ENCODE data around the gene PRAC1.

PRAC1 gene

DNA sequence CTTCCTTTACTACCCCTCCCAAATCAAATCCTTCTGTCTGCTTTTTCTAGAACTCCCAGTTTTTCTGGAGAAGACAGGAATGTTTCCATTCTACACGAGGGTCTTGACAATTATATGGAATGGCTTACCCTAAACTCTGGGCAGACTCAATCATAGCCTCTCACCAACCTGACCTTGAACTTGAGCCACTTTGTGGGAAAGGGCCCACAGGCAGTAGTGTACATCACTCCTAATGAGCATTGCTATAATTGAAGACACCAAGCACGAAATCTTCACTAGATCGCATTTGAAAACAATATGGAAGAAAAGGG, 7.9 kb upstream of the PRAC1 start:
- H3K27ac ChIP-seq (ENCODE audit: insufficient read depth in 1 of 2, low read depth in 1 of 2, low read length in 2 of 2, poor library complexity in 1 of 2, severe bottlenecking in 2 of 2): no peak overlapping the region
- peaks cover 39 to 100% (median 73%) of the 10 kb centered on the region in 5 experiments for H3K27me3 ChIP-seq (replicated peaks in 2 of 5; ENCODE audit: control insufficient read depth in 4 of 5, insufficient read depth in 5 of 5, low read length in 4 of 5)
- ChIA-PET POLR2A (no interaction called here), CTCF (interaction anchor here (0.7 to 7.7 kb wide), 5 partner anchors 8 to 149 kb away, joined by 4 to 130 read pairs (median 7); no protein-coding TSS in a partner anchor)
- DNase-seq: no peak
- peaks cover 0 to 14% (median 4%) of the 10 kb centered on the region in 4 experiments for H3K4me1 ChIP-seq (ENCODE audit: control extremely low read depth in 1 of 4, control insufficient read depth in 4 of 4, insufficient read depth in 4 of 4, low read length in 3 of 4)
- H3K36me3 ChIP-seq (ENCODE audit: control insufficient read depth in 4 of 4, insufficient read depth in 4 of 4, low read length in 3 of 4): no peaks in the 10 kb centered on the region
- no peak overlapping the region for H3K4me3 ChIP-seq (ENCODE audit: control insufficient read depth in 1 of 7, extremely low read depth in 1 of 7, insufficient read depth in 4 of 7, low read depth in 2 of 7, low read length in 6 of 7)
- H3K9me3 ChIP-seq (ENCODE audit: control extremely low read depth in 1 of 5, control insufficient read depth in 4 of 5, insufficient read depth in 2 of 5, low read depth in 1 of 5, low read length in 4 of 5): no peaks in the 10 kb centered on the region
- 20% methylated on average over 1 of the region's 3 CpGs for WGBS (ENCODE audit: insufficient coverage)

DNA sequence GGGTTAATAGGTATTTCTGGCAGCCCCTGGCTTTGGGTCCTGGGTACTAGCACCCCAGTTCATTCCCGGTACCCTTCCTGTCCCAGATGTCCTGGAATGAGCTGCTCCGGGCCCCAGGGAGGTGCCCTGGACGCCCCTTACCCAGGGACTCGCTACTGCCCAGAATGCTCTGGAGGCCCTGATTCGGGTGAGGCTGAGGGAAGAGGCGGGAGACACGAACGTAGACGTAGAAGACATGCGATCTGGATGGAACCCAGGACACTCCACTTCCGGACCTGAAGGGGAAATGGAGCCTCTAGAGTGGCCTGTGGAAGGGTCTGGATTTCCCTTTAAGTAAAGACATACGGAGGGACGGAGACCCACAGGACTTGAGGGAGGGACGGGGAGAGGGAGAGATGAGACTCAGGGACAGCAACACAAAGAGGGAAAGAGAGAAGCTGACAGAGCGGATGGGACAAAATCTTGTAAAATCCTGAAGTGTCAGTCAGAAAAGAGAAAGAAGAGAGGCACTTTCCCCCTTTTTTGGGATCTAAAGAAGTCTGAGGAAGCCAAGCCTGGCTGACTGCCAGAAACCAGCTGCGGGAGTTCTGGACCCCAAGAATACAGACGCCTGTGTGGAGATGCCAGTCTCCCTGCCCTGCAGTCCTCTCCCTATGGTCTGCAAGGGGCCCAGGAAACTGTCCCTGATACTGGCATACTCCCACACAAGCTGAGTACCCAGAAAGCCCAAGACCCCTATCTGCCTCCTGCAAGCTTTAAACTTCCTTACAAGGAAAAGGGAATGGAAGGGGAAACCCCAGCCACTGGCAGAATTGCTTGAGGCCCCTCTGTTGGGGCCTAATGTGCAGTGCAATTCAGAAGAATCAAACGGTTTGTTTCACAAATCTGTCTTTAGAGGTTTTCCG, 7.3 kb upstream of the PRAC1 start:
- no peaks in the 10 kb centered on the region for H3K36me3 ChIP-seq (ENCODE audit: control insufficient read depth in 4 of 4, insufficient read depth in 4 of 4, low read length in 3 of 4)
- DNase-seq: no peak
- H3K4me1 ChIP-seq (ENCODE audit: control extremely low read depth in 1 of 4, control insufficient read depth in 4 of 4, insufficient read depth in 4 of 4, low read length in 3 of 4): peaks cover 0 to 19% (median 6%) of the 10 kb centered on the region in 4 experiments
- 6% methylated on average over 16 of the region's 19 CpGs for WGBS (ENCODE audit: insufficient coverage)
- no peak overlapping the region for H3K4me3 ChIP-seq (ENCODE audit: control insufficient read depth in 1 of 7, extremely low read depth in 1 of 7, insufficient read depth in 4 of 7, low read depth in 2 of 7, low read length in 6 of 7)
- H3K27me3 ChIP-seq (replicated peaks in 2 of 5; ENCODE audit: control insufficient read depth in 4 of 5, insufficient read depth in 5 of 5, low read length in 4 of 5): peaks cover 37 to 100% (median 73%) of the 10 kb centered on the region in 5 experiments
- no peak overlapping the region for H3K27ac ChIP-seq (ENCODE audit: insufficient read depth in 1 of 2, low read depth in 1 of 2, low read length in 2 of 2, poor library complexity in 1 of 2, severe bottlenecking in 2 of 2)
- ChIA-PET CTCF (interaction anchor here (1.3 to 7.7 kb wide), 4 partner anchors 8 to 149 kb away, joined by 3 to 130 read pairs (median 30); no protein-coding TSS in a partner anchor), POLR2A (no interaction called here)
- H3K9me3 ChIP-seq (ENCODE audit: control extremely low read depth in 1 of 5, control insufficient read depth in 4 of 5, insufficient read depth in 2 of 5, low read depth in 1 of 5, low read length in 4 of 5): no peaks in the 10 kb centered on the region

DNA sequence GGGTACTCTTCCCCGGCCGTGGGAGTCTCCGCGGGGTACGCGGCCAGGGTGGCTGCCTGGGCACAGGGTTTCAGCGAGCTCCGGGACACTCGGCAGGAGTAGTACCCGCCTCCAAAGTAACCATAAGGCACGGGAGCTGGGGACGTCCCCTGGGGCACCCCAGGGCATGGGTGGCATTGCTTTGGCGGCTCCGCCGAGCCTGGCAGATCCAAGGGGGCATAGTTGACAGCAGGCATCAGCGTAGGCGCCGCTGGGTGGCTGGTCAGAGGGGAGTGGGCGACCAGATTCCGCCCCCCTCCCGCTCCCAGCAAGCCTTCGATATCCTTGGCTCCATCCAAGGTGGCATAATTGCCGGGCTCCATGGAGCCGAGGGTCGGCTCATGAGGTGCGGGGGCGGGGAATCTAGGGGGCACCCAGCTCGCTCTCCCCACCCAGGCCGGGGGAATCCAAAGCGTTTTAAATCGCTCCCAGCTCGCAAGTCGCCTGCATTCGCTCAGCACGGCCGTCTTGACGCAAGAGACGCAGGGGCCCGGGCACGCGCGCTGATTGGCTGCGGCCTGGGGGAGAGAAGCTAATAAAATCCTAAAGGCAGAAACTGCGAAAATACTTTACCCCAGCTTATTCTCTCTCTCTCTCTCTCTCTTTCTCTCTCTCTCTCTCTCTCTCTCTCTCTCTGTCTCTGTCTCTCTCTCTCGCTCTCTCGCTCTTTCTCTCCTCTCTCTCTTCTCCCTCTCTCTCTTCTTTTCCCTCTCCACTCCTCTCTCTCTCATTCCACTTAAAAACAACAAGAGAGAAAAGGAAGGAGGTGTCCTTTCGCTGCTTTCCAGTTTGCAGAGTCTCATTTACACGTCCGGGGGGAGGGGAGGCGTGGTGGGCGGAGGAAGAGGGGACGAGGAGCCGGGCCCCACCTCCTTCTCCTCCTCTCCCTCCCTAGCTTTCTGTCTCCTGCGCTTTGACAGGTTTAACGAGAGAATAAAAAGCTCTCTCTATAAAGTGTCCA, 6.2 kb upstream of the PRAC1 start, which contains the start of gene HOXB13:
HOXB13 (minus strand) TSS at position 519 of the 1,000 bp plus-strand sequence; CDS start at position 362, 157 bp downstream.
- peaks cover 35 to 100% (median 75%) of the 10 kb centered on the region in 5 experiments for H3K27me3 ChIP-seq (replicated peaks in 2 of 5; ENCODE audit: control insufficient read depth in 4 of 5, insufficient read depth in 5 of 5, low read length in 4 of 5)
- no peaks in the 10 kb centered on the region for H3K36me3 ChIP-seq (ENCODE audit: control insufficient read depth in 4 of 4, insufficient read depth in 4 of 4, low read length in 3 of 4)
- ChIA-PET POLR2A (no interaction called here), CTCF (interaction anchor here (0.6 to 7.7 kb wide), 7 partner anchors 8 to 150 kb away, joined by 3 to 130 read pairs (median 4); no protein-coding TSS in a partner anchor)
- H3K27ac ChIP-seq (ENCODE audit: insufficient read depth in 1 of 2, low read depth in 1 of 2, low read length in 2 of 2, poor library complexity in 1 of 2, severe bottlenecking in 2 of 2): no peak within 1 kb of the TSS
- peak within 1 kb of the TSS in 1 of 7 experiments; percentile 11 for H3K4me3 ChIP-seq (ENCODE audit: control insufficient read depth in 1 of 7, extremely low read depth in 1 of 7, insufficient read depth in 4 of 7, low read depth in 2 of 7, low read length in 6 of 7)
- DNase-seq: peak; percentile 49 to 66 (median 66)
- 7% methylated on average over 31 of the region's 55 CpGs for WGBS (ENCODE audit: insufficient coverage)
- peaks cover 0 to 23% (median 6%) of the 10 kb centered on the region in 4 experiments for H3K4me1 ChIP-seq (ENCODE audit: control extremely low read depth in 1 of 4, control insufficient read depth in 4 of 4, insufficient read depth in 4 of 4, low read length in 3 of 4)
- no peaks in the 10 kb centered on the region for H3K9me3 ChIP-seq (ENCODE audit: control extremely low read depth in 1 of 5, control insufficient read depth in 4 of 5, insufficient read depth in 2 of 5, low read depth in 1 of 5, low read length in 4 of 5)

DNA sequence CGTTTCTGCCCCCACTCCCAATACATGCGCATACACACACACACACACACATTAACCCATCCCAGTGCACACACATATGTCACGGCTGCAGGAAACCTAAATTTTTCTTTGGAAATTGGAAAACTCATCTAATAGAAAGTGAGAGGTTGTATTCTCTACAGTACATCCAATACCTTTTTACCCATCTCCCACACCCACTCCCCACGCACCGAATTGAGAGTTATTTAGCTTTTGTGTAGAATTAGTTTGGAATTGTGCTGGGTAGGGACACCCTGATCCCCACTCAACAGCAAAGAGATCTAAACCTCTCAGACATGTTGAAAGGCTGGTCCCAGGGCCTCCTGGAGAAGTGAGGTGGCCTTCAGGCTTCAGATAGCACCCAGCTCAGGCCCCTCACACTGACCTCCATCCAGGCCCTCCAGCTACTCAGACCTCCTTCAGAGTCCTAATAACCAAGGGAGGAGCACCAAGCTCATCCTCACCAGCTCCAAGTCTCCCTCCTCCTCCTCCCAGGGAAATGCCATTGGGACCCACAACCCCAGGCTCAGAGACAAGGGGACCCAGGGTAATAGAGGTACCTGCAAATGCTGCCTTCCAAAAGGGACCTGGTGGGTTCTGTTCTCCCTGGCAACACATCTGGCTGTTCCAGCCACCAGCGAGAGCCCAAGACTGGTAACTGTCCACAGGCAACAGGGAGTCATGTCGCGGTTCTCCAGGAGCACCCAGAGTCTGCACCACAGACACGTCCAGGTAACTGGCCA, 5.3 kb upstream of the PRAC1 start:
- CTCF ChIA-PET: interaction anchor here (0.6 to 7.7 kb wide), 6 partner anchors 16 to 151 kb away, joined by 3 to 130 read pairs (median 4); no protein-coding TSS in a partner anchor
- 35% methylated on average over 4 of the region's 9 CpGs for WGBS (ENCODE audit: insufficient coverage)

DNA sequence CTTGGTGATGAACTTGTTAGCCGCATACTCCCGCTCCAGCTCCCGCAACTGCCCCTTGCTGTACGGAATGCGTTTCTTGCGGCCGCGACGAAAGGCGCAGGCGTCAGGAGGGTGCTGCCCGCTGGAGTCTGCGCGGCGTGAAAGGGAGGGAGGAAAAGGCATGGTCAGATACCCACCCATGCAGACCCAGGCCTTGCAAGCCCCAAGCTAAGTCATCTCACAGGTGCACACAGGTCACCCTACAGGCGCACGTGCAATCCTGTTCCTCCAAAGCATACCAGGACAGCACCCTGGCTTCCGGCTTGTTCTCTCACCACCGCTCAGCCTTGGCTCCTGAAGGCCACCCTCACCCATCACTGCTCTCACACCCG, 4.6 kb upstream of the PRAC1 start:
- Histone ChIP-seq H3K27ac (ENCODE audit: insufficient read depth in 1 of 2, low read depth in 1 of 2, low read length in 2 of 2, poor library complexity in 1 of 2, severe bottlenecking in 2 of 2) (no peak overlapping the region), H3K4me1 (ENCODE audit: control extremely low read depth in 1 of 4, control insufficient read depth in 4 of 4, insufficient read depth in 4 of 4, low read length in 3 of 4) (peaks cover 0 to 22% (median 8%) of the 10 kb centered on the region in 4 experiments), H3K36me3 (ENCODE audit: control insufficient read depth in 4 of 4, insufficient read depth in 4 of 4, low read length in 3 of 4) (no peaks in the 10 kb centered on the region), H3K4me3 (ENCODE audit: control insufficient read depth in 1 of 7, extremely low read depth in 1 of 7, insufficient read depth in 4 of 7, low read depth in 2 of 7, low read length in 6 of 7) (no peak overlapping the region), H3K9me3 (ENCODE audit: control extremely low read depth in 1 of 5, control insufficient read depth in 4 of 5, insufficient read depth in 2 of 5, low read depth in 1 of 5, low read length in 4 of 5) (no peaks in the 10 kb centered on the region), H3K27me3 (replicated peaks in 2 of 5; ENCODE audit: control insufficient read depth in 4 of 5, insufficient read depth in 5 of 5, low read length in 4 of 5) (peaks cover 29 to 100% (median 73%) of the 10 kb centered on the region in 5 experiments)
- ChIA-PET CTCF (interaction anchor here (0.7 to 11.1 kb wide), 9 partner anchors 8 to 273 kb away, joined by 3 to 130 read pairs (median 17); no protein-coding TSS in a partner anchor), POLR2A (interaction anchor here (1.0 kb wide), 1 partner anchor 152 kb away, joined by 3 read pairs; no protein-coding TSS in a partner anchor)
- DNase-seq: no peak
- WGBS (ENCODE audit: insufficient coverage): 7% methylated on average over 20 of the region's 20 CpGs

More for the DNA sequence above, 5.3 kb upstream of the PRAC1 start:
- Histone ChIP-seq H3K27me3 (replicated peaks in 2 of 5; ENCODE audit: control insufficient read depth in 4 of 5, insufficient read depth in 5 of 5, low read length in 4 of 5) (peaks cover 33 to 100% (median 75%) of the 10 kb centered on the region in 5 experiments), H3K27ac (ENCODE audit: insufficient read depth in 1 of 2, low read depth in 1 of 2, low read length in 2 of 2, poor library complexity in 1 of 2, severe bottlenecking in 2 of 2) (no peak overlapping the region), H3K36me3 (ENCODE audit: control insufficient read depth in 4 of 4, insufficient read depth in 4 of 4, low read length in 3 of 4) (no peaks in the 10 kb centered on the region), H3K4me1 (ENCODE audit: control extremely low read depth in 1 of 4, control insufficient read depth in 4 of 4, insufficient read depth in 4 of 4, low read length in 3 of 4) (peaks cover 0 to 22% (median 8%) of the 10 kb centered on the region in 4 experiments), H3K4me3 (ENCODE audit: control insufficient read depth in 1 of 7, extremely low read depth in 1 of 7, insufficient read depth in 4 of 7, low read depth in 2 of 7, low read length in 6 of 7) (no peak overlapping the region), H3K9me3 (ENCODE audit: control extremely low read depth in 1 of 5, control insufficient read depth in 4 of 5, insufficient read depth in 2 of 5, low read depth in 1 of 5, low read length in 4 of 5) (no peaks in the 10 kb centered on the region)
- DNase-seq: no peak
- POLR2A ChIA-PET: interaction anchor here (1.0 kb wide), 1 partner anchor 151 kb away, joined by 3 read pairs; no protein-coding TSS in a partner anchor

All from common myeloid progenitor, CD34-positive (primary cell).